Transverse colon (tissue), 4 donors: ENCODE results near the gene CENATAC. TPM values are rescaled to one million over a fixed set of nuclear protein-coding genes. Genes with fewer than 3 reads are reported as not detected.
A peak's percentile ranks its signal among the peaks of the same experiment; 100 is the strongest.

Source experiments
- DNase-seq: peaks from one replicate; pipeline ENCODE4 v3.0.0-alpha.2; 2019
- H3K27ac ChIP-seq, 4 donors: fragments of 200-600 bp; sonication (generic); 2 replicates each; pipeline ENCODE4 v1.5.1; 2016 to 2018; ENCODE audit warnings: inconsistent platforms in 4 of 4
- H3K27me3 ChIP-seq: fragments of 200-600 bp; sonication (generic); 2 replicates; pipeline ENCODE4 v1.5.1; 2017; ENCODE audit warnings: inconsistent platforms
- H3K36me3 ChIP-seq, 4 donors: fragments of 200-600 bp; sonication (generic); 2 replicates each; pipeline ENCODE4 v1.5.1; 2017 to 2019; ENCODE audit warnings: inconsistent platforms in 4 of 4
- H3K4me1 ChIP-seq, 4 donors: fragments of 200-600 bp; sonication (generic); 2 replicates each; pipeline ENCODE4 v1.5.1; 2017 to 2020; ENCODE audit warnings: inconsistent platforms in 4 of 4
- H3K4me3 ChIP-seq, 4 donors: fragments of 200-600 bp; sonication (generic); 1 replicate in 1 of 4; 2 replicates in 3 of 4; pipeline versions ENCODE4 v1.5.1 to v1.6.1; 2017 to 2019; ENCODE audit warnings: inconsistent platforms in 4 of 4
- H3K9me3 ChIP-seq, 2 donors: fragments of 200-600 bp; sonication (generic); 2 replicates each; pipeline ENCODE4 v1.5.1; 2017 to 2019; ENCODE audit warnings: inconsistent platforms in 2 of 2
- EP300 ChIP-seq: sonication (generic); formaldehyde crosslinking; IDR thresholded peaks from one replicate; pipeline ENCODE4 v1.6.1; 2017; ENCODE audit warnings: antibody characterized with exemption, low read depth
- POLR2A ChIP-seq: fragments of 450-650 bp; IDR thresholded peaks from one replicate; pipeline ENCODE4 v1.6.1; 2016; ENCODE audit warnings: antibody characterized with exemption, mild to moderate bottlenecking, moderate library complexity
- POLR2AphosphoS5 ChIP-seq, 3 donors: sonication (generic); formaldehyde crosslinking; IDR thresholded peaks; one replicate each; pipeline ENCODE4 v1.6.1; 2016; ENCODE audit warnings: antibody characterized with exemption in 3 of 3
- WGBS, 2 donors: methylation state at CpG; one replicate each; pipeline ENCODE4 v1.1.5; 2018; ENCODE audit warnings: low coverage in 1 of 2; 5-methylcytosine and 5-hydroxymethylcytosine counted together
- in situ Hi-C, 4 donors: fragments of 200-750 bp; cut with MboI; loops; one replicate each; pipeline versions ENCODE4 v1.15.0 to v1.15.1; 2017; ENCODE audit warnings: low sequenced_read_pairs in 3 of 4, low pct_ligation_motif_present in 1 of 4, low pct_unique_long_range_greater_than_20kb in 1 of 4
- intact Hi-C: fragments of 100-400 bp; cut with DNase I; formaldehyde crosslinking; loops from one replicate; pipeline ENCODE4 v1.15.1; 2023; ENCODE audit warnings: low total_unique reads
- total RNA-seq, 4 donors: library from RNA; depleted of rRNA; stranded (reverse); fragments of >200 nt; gene quantifications; one replicate each; pipeline ENCODE4 v1.1.0, GENCODE V29; 2016
- TF ChIP-seq, protein P1 (sequence below), 5 experiments: fragments of 200-600 bp in 3 of 5; fragments of 450-650 bp in 2 of 5; sonication (generic) in 3 of 5; IDR thresholded peaks; 1 replicate in 2 of 5; 2 replicates in 3 of 5; pipeline ENCODE4 v1.5.1; 2016 to 2017; ENCODE audit warnings: antibody characterized with exemption in 5 of 5, inconsistent platforms in 3 of 5, mild to moderate bottlenecking in 2 of 5, moderate library complexity in 1 of 5

Gene CENATAC
- total RNA-seq, 4 donors from 2014 or later, result 46.1 to 94.3 (median 82.2) TPM

DNA sequence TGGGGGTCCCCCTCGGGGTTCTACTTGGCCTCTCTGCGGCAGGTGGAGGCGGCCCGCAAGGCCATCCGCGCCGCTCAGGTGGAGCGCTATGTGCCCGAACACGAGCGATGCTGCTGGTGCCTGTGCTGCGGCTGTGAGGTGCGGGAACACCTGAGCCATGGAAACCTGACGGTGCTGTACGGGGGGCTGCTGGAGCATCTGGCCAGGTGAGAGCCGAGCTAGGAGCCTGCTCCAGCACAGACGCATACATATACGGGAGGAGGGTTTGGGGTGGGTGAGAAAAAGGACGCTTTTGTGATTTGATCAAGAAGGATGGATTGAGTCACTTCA lies 415 bp downstream of the CENATAC start:
- Histone ChIP-seq H3K27ac (peak overlapping the region; percentile 82 to 91 (median 85)), H3K9me3 (no peaks in the 10 kb centered on the region), H3K27me3 (no peaks in the 10 kb centered on the region), H3K4me3 (peak overlapping the region; percentile 44 to 82 (median 70)), H3K36me3 (peaks cover 0 to 17% (median 8%) of the 10 kb centered on the region in 4 donors), H3K4me1 (peaks cover 0 to 23% (median 16%) of the 10 kb centered on the region in 4 donors)
- in situ Hi-C loops, result no loop called here
- peak; percentile 26 for DNase-seq
- TF ChIP-seq POLR2A (no peak), EP300 (no peak), POLR2AphosphoS5 (IDR thresholded peaks at IDR 0.05) (no peak)
- TF ChIP-seq, protein P1, sequence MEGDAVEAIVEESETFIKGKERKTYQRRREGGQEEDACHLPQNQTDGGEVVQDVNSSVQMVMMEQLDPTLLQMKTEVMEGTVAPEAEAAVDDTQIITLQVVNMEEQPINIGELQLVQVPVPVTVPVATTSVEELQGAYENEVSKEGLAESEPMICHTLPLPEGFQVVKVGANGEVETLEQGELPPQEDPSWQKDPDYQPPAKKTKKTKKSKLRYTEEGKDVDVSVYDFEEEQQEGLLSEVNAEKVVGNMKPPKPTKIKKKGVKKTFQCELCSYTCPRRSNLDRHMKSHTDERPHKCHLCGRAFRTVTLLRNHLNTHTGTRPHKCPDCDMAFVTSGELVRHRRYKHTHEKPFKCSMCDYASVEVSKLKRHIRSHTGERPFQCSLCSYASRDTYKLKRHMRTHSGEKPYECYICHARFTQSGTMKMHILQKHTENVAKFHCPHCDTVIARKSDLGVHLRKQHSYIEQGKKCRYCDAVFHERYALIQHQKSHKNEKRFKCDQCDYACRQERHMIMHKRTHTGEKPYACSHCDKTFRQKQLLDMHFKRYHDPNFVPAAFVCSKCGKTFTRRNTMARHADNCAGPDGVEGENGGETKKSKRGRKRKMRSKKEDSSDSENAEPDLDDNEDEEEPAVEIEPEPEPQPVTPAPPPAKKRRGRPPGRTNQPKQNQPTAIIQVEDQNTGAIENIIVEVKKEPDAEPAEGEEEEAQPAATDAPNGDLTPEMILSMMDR (IDR thresholded peaks at IDR 0.05), result no peak
- WGBS, 2 donors, result 5% methylated on average over 18 of the region's 19 CpGs; no CpG with 5 or more reads in 1 of the 2 donors
- intact Hi-C loops, result no loop called here

DNA sequence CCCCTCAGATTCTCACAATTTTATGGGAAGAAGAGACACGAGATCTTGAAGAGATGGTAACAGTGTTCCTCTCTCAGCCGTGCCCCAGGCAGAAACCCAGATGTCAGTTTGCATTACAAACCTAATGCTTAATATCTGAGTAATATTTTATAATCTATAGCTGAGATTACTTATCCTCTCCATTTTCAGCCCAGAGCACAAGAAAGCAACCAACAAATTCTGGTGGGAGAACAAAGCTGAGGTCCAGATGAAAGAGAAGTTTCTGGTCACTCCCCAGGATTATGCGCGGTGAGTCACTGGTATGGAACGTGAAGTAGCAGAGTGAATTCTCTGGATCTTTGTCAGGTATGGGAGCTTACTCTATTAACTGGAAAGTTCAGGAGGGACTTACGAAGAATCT lies 884 bp downstream of the CENATAC start:
- peak overlapping the region; percentile 82 to 91 (median 85) for H3K27ac ChIP-seq
- intact Hi-C loops, result no loop called here
- H3K4me1 ChIP-seq, result peaks cover 0 to 23% (median 16%) of the 10 kb centered on the region in 4 donors
- H3K4me3 ChIP-seq, result peak overlapping the region in 2 of 4 donors; percentile 73 to 82
- 44 to 86% methylated on average over 1 to 6 of the region's 6 CpGs for WGBS, 2 donors
- peaks cover 0 to 17% (median 8%) of the 10 kb centered on the region in 4 donors for H3K36me3 ChIP-seq
- TF ChIP-seq POLR2AphosphoS5 (IDR thresholded peaks at IDR 0.05), result no peak
- TF ChIP-seq EP300, result no peak
- TF ChIP-seq POLR2A, result no peak
- TF ChIP-seq, protein P1 (IDR thresholded peaks at IDR 0.05), result no peak
- no peak for DNase-seq
- no peaks in the 10 kb centered on the region for H3K27me3 ChIP-seq
- in situ Hi-C loops, result no loop called here
- H3K9me3 ChIP-seq, result no peaks in the 10 kb centered on the region

GRCh38 chr11:119000906-119001305 lies 3.0 kb downstream of the CENATAC start:
- no peaks in the 10 kb centered on the region for H3K9me3 ChIP-seq
- intact Hi-C loops (no loop called here), in situ Hi-C loops (no loop called here)
- no peaks in the 10 kb centered on the region for H3K27me3 ChIP-seq
- WGBS, 2 donors, result 40 to 68% methylated on average over 1 of the region's 1 CpG
- TF ChIP-seq EP300, result no peak
- TF ChIP-seq POLR2AphosphoS5 (IDR thresholded peaks at IDR 0.05), result no peak
- TF ChIP-seq, protein P1 (IDR thresholded peaks at IDR 0.05), result no peak
- no peak for TF ChIP-seq POLR2A
- H3K4me1 ChIP-seq, result peaks cover 0 to 23% (median 16%) of the 10 kb centered on the region in 4 donors
- no peak overlapping the region for H3K27ac ChIP-seq
- H3K36me3 ChIP-seq, result peaks cover 0 to 29% (median 10%) of the 10 kb centered on the region in 4 donors
- no peak overlapping the region for H3K4me3 ChIP-seq
- DNase-seq, result no peak

- 88 to 90% methylated on average over 4 of the region's 4 CpGs for WGBS, 2 donors
- TF ChIP-seq POLR2AphosphoS5 (IDR thresholded peaks at IDR 0.05), result no peak
- TF ChIP-seq, protein P1 (IDR thresholded peaks at IDR 0.05), result no peak
- no peak for TF ChIP-seq POLR2A
- no peak for TF ChIP-seq EP300
- Histone ChIP-seq H3K27me3 (no peaks in the 10 kb centered on the region), H3K27ac (no peak overlapping the region), H3K4me1 (no peaks in the 10 kb centered on the region), H3K9me3 (no peaks in the 10 kb centered on the region), H3K4me3 (no peak overlapping the region), H3K36me3 (peaks cover 0 to 47% (median 11%) of the 10 kb centered on the region in 4 donors)
- intact Hi-C loops (no loop called here), in situ Hi-C loops (no loop called here)
- DNase-seq, result no peak
These were observed 8.7 kb downstream of the CENATAC start for GRCh38 chr11:119006656-119007055.
